Duodenal mucosa (tissue), 2 donors: ENCODE data around the gene ESRRB.
"Not testable (repeated sequence)": the region's sequence is repeated elsewhere in the genome, so short reads cannot be mapped to it uniquely, and the experiment has no call there.

Experiments
- H3K27ac ChIP-seq: one replicate; pipeline ENCODE4 v1.7.0; 2013; ENCODE audit warnings: low read depth, low read length
- H3K27me3 ChIP-seq, 2 donors: one replicate each; pipeline ENCODE4 v1.7.0; 2013; ENCODE audit warnings: low read length in 2 of 2, control low read depth in 1 of 2; ENCODE audit not compliant: insufficient read depth in 2 of 2, control insufficient read depth in 1 of 2
- H3K36me3 ChIP-seq, 2 donors: one replicate each; pipeline ENCODE4 v1.7.0; 2013; ENCODE audit warnings: low read length in 2 of 2, control low read depth in 1 of 2; ENCODE audit not compliant: insufficient read depth in 2 of 2, control insufficient read depth in 1 of 2
- H3K4me1 ChIP-seq, 2 donors: one replicate each; pipeline ENCODE4 v1.7.0; 2013; ENCODE audit warnings: low read length in 2 of 2, control low read depth in 1 of 2; ENCODE audit not compliant: insufficient read depth in 2 of 2, control insufficient read depth in 1 of 2
- H3K4me3 ChIP-seq, 2 donors: one replicate each; pipeline ENCODE4 v1.7.0; 2013; ENCODE audit warnings: low read length in 2 of 2, low read depth in 1 of 2
- H3K9ac ChIP-seq, 2 donors: one replicate each; pipeline ENCODE4 v1.7.0; 2013; ENCODE audit warnings: low read length in 2 of 2, low read depth in 1 of 2
- H3K9me3 ChIP-seq, 2 donors: one replicate each; pipeline ENCODE4 v1.7.0; 2013; ENCODE audit warnings: low read length in 2 of 2, control low read depth in 1 of 2; ENCODE audit not compliant: control insufficient read depth in 1 of 2

The ESRRB gene

GRCh38 chr14:76536636-76537035, 160.7 kb downstream of the ESRRB start:
- not testable (repeated sequence) for H3K9ac ChIP-seq, H3K4me3 ChIP-seq, H3K4me1 ChIP-seq, H3K27ac ChIP-seq, H3K27me3 ChIP-seq, H3K36me3 ChIP-seq, H3K9me3 ChIP-seq

GRCh38 chr14:76537906-76538647, 162.1 kb downstream of the ESRRB start:
- no peak overlapping the region for H3K4me3 ChIP-seq
- peaks cover 0 to 4% of the 10 kb centered on the region in 2 donors for H3K27me3 ChIP-seq
- no peaks in the 10 kb centered on the region for H3K4me1 ChIP-seq
- H3K36me3 ChIP-seq, result no peaks in the 10 kb centered on the region
- H3K9ac ChIP-seq, result no peak overlapping the region
- no peaks in the 10 kb centered on the region for H3K9me3 ChIP-seq
- no peak overlapping the region for H3K27ac ChIP-seq

GRCh38 chr14:76538648-76539008, 162.7 kb downstream of the ESRRB start:
- no peaks in the 10 kb centered on the region for H3K36me3 ChIP-seq
- H3K4me1 ChIP-seq, result no peaks in the 10 kb centered on the region
- H3K9ac ChIP-seq, result no peak overlapping the region
- H3K27ac ChIP-seq, result no peak overlapping the region
- peaks cover 0 to 4% of the 10 kb centered on the region in 2 donors for H3K27me3 ChIP-seq
- no peak overlapping the region for H3K4me3 ChIP-seq
- no peaks in the 10 kb centered on the region for H3K9me3 ChIP-seq

GRCh38 chr14:76539130-76539529, 163.2 kb downstream of the ESRRB start:
- no peaks in the 10 kb centered on the region for H3K36me3 ChIP-seq
- no peak overlapping the region for H3K27ac ChIP-seq
- H3K9ac ChIP-seq, result no peak overlapping the region
- no peaks in the 10 kb centered on the region for H3K9me3 ChIP-seq
- peaks cover 0 to 4% of the 10 kb centered on the region in 2 donors for H3K27me3 ChIP-seq
- no peaks in the 10 kb centered on the region for H3K4me1 ChIP-seq
- H3K4me3 ChIP-seq, result no peak overlapping the region

- Histone ChIP-seq H3K4me1 (no peaks in the 10 kb centered on the region), H3K27ac (no peak overlapping the region), H3K4me3 (no peak overlapping the region), H3K9ac (no peak overlapping the region), H3K27me3 (peaks cover 0 to 10% of the 10 kb centered on the region in 2 donors), H3K9me3 (no peaks in the 10 kb centered on the region), H3K36me3 (no peaks in the 10 kb centered on the region)
These were observed 165.8 kb downstream of the ESRRB start for GRCh38 chr14:76541594-76542219.

- no peak overlapping the region for H3K27ac ChIP-seq
- no peaks in the 10 kb centered on the region for H3K36me3 ChIP-seq
- no peaks in the 10 kb centered on the region for H3K9me3 ChIP-seq
- H3K9ac ChIP-seq, result no peak overlapping the region
- no peak overlapping the region for H3K4me3 ChIP-seq
- peaks cover 3 to 8% of the 10 kb centered on the region in 2 donors for H3K27me3 ChIP-seq
- H3K4me1 ChIP-seq, result no peaks in the 10 kb centered on the region
These were observed 170.7 kb downstream of the ESRRB start for GRCh38 chr14:76546426-76547221.

- H3K4me3 ChIP-seq, result no peak overlapping the region
- peaks cover 3 to 7% of the 10 kb centered on the region in 2 donors for H3K27me3 ChIP-seq
- no peaks in the 10 kb centered on the region for H3K4me1 ChIP-seq
- no peak overlapping the region for H3K27ac ChIP-seq
- H3K9me3 ChIP-seq, result no peaks in the 10 kb centered on the region
- H3K9ac ChIP-seq, result no peak overlapping the region
- H3K36me3 ChIP-seq, result no peaks in the 10 kb centered on the region
These were observed 171.9 kb downstream of the ESRRB start for GRCh38 chr14:76547831-76548230.

GRCh38 chr14:76550534-76550933, 174.6 kb downstream of the ESRRB start:
- Histone ChIP-seq H3K27ac (no peak overlapping the region), H3K9me3 (no peaks in the 10 kb centered on the region), H3K27me3 (peaks cover 3 to 7% of the 10 kb centered on the region in 2 donors), H3K9ac (no peak overlapping the region), H3K4me1 (no peaks in the 10 kb centered on the region), H3K36me3 (no peaks in the 10 kb centered on the region), H3K4me3 (no peak overlapping the region)

GRCh38 chr14:76551116-76551515, 175.2 kb downstream of the ESRRB start:
- Histone ChIP-seq H3K9me3 (no peaks in the 10 kb centered on the region), H3K4me3 (no peak overlapping the region), H3K36me3 (no peaks in the 10 kb centered on the region), H3K27ac (no peak overlapping the region), H3K4me1 (no peaks in the 10 kb centered on the region), H3K27me3 (peaks cover 3 to 7% of the 10 kb centered on the region in 2 donors), H3K9ac (no peak overlapping the region)
